Neural progenitor cell (in vitro differentiated cells): ENCODE measurements around the gene OR14A16. TPM values are rescaled to one million over a fixed set of nuclear protein-coding genes. Genes with fewer than 3 reads are reported as not detected.

Experiments used
- DNase-seq: peaks from one replicate; pipeline ENCODE4 v3.0.0-alpha.2; 2016; ENCODE audit warnings: low spot score
- H2AFZ ChIP-seq: fragments of 200-600 bp; sonication (generic); replicated peaks from 2 replicates; pipeline ENCODE4 v1.6.1; 2016; ENCODE audit warnings: antibody characterized with exemption
- H3F3A ChIP-seq: fragments of 200-600 bp; sonication (generic); 2 replicates; pipeline ENCODE4 v1.6.1; 2016; ENCODE audit warnings: antibody characterized with exemption, low read depth
- H3K27ac ChIP-seq: fragments of 200-600 bp; sonication (generic); 2 replicates; pipeline ENCODE4 v1.5.1; 2016; ENCODE audit warnings: mild to moderate bottlenecking
- H3K27me3 ChIP-seq: fragments of 200-600 bp; sonication (generic); 2 replicates; pipeline ENCODE4 v1.6.1; 2016; ENCODE audit warnings: mild to moderate bottlenecking, moderate library complexity
- H3K36me3 ChIP-seq: fragments of 200-600 bp; sonication (generic); 2 replicates; pipeline ENCODE4 v1.5.1; 2016
- H3K4me1 ChIP-seq: fragments of 200-600 bp; sonication (generic); 2 replicates; pipeline ENCODE4 v1.6.1; 2016; ENCODE audit warnings: mixed run types
- H3K4me2 ChIP-seq: fragments of 200-600 bp; sonication (generic); 2 replicates; pipeline ENCODE4 v1.6.1; 2016
- H3K4me3 ChIP-seq: fragments of 200-600 bp; sonication (generic); 2 replicates; pipeline ENCODE4 v1.5.1; 2016
- H3K79me2 ChIP-seq: fragments of 200-600 bp; sonication (generic); 2 replicates; pipeline ENCODE4 v1.6.1; 2016; ENCODE audit warnings: low read depth
- H3K9ac ChIP-seq: fragments of 200-600 bp; sonication (generic); 2 replicates; pipeline ENCODE4 v1.6.1; 2016
- H3K9me3 ChIP-seq: fragments of 200-600 bp; sonication (generic); 2 replicates; pipeline ENCODE4 v1.5.1; 2016; ENCODE audit warnings: low read depth
- H4K20me1 ChIP-seq: fragments of 200-600 bp; sonication (generic); 2 replicates; pipeline ENCODE4 v1.6.1; 2016; ENCODE audit warnings: low read depth
- H3K27ac Mint-ChIP-seq: 3 replicates; pipeline ENCODE4 v1.8.0; 2021; ENCODE audit warnings: mixed read lengths
- H3K27me3 Mint-ChIP-seq: 2 replicates; pipeline ENCODE4 v1.8.0; 2022; ENCODE audit warnings: low read depth, mild to moderate bottlenecking, inconsistent platforms, moderate library complexity, mixed read lengths; ENCODE audit not compliant: insufficient read depth
- H3K36me3 Mint-ChIP-seq: 3 replicates; pipeline ENCODE4 v1.8.0; 2021; ENCODE audit warnings: mixed read lengths
- H3K4me1 Mint-ChIP-seq: 3 replicates; pipeline ENCODE4 v1.8.0; 2021; ENCODE audit warnings: mixed read lengths
- H3K4me3 Mint-ChIP-seq: 3 replicates; pipeline ENCODE4 v1.8.0; 2021; ENCODE audit warnings: mild to moderate bottlenecking, moderate library complexity, mixed read lengths
- H3K9me3 Mint-ChIP-seq: 3 replicates; pipeline ENCODE4 v1.8.0; 2020; ENCODE audit warnings: mixed read lengths
- CTCF ChIP-seq: fragments of 200-600 bp; sonication (generic); IDR thresholded peaks from 2 replicates; pipeline ENCODE4 v1.5.1; 2017; ENCODE audit warnings: antibody characterized with exemption, mild to moderate bottlenecking
- EZH2 ChIP-seq: fragments of 200-600 bp; sonication (generic); IDR thresholded peaks from 2 replicates; pipeline ENCODE4 v1.6.1; 2017; ENCODE audit warnings: antibody characterized with exemption, mild to moderate bottlenecking, moderate library complexity
- EZH2phosphoT487 ChIP-seq: fragments of 200-600 bp; sonication (generic); IDR thresholded peaks from 2 replicates; pipeline ENCODE4 v1.6.1; 2017; ENCODE audit warnings: antibody characterized with exemption
- total RNA-seq: library from RNA; depleted of rRNA; stranded (reverse); fragments of >200 nt; gene quantifications from 2 replicates; pipeline ENCODE4 v1.2.3, GENCODE V29; 2015; ENCODE audit warnings: low replicate concordance

The OR14A16 gene
- total RNA-seq, 1 donor from 2014 or later: not detected

GRCh38 chr1:247812637-247813036 is 11.3 kb downstream of the OR14A16 start:
- no peaks in the 10 kb centered on the region for H3K4me1 Mint-ChIP-seq
- Histone ChIP-seq H3K27ac (no peak overlapping the region), H3F3A (no peaks in the 10 kb centered on the region)

DNA sequence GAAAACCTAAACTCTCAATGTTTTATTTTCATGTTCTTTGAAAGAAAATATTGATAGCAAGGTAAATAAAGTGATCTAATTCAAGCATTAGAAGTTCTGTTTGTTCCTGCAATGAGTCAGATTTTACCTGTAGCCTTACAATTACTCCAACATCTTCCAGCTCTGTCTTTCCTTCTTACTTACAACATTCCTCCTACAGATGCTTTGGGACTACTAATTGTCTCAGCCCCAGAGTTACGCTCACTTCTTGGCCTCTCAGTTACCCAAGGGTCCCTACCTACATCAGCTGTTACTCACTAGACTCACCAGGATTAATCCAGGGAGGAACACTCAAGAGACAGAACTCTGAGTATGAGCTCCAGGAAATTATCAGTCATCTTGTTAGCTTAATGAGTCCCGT is 26.4 kb downstream of the OR14A16 start:
- Mint-ChIP-seq H3K4me3 (no peak overlapping the region), H3K9me3 (peaks cover 8% of the 10 kb centered on the region), H3K27me3 (peaks cover 2% of the 10 kb centered on the region), H3K36me3 (no peaks in the 10 kb centered on the region), H3K27ac (no peak overlapping the region), H3K4me1 (no peaks in the 10 kb centered on the region)
- no peaks in the 10 kb centered on the region for H3K4me1 ChIP-seq
- H3K36me3 ChIP-seq: no peaks in the 10 kb centered on the region
- no peaks in the 10 kb centered on the region for H4K20me1 ChIP-seq
- H2AFZ ChIP-seq: no peak overlapping the region
- no peak overlapping the region for H3K4me2 ChIP-seq
- no peak overlapping the region for H3K4me3 ChIP-seq
- H3K9me3 ChIP-seq: peaks cover 52% of the 10 kb centered on the region
- no peaks in the 10 kb centered on the region for H3F3A ChIP-seq
- H3K27me3 ChIP-seq: no peaks in the 10 kb centered on the region
- no peak overlapping the region for H3K27ac ChIP-seq
- TF ChIP-seq EZH2phosphoT487: no peak
- no peak for TF ChIP-seq CTCF
- no peak for TF ChIP-seq EZH2
- H3K9ac ChIP-seq: no peak overlapping the region
- no peaks in the 10 kb centered on the region for H3K79me2 ChIP-seq
- no peak for DNase-seq

More at GRCh38 chr1:247812637-247813036, 11.3 kb downstream of the OR14A16 start:
- Mint-ChIP-seq H3K9me3 (peaks cover 2% of the 10 kb centered on the region), H3K27me3 (no peaks in the 10 kb centered on the region), H3K4me3 (no peak overlapping the region), H3K36me3 (no peaks in the 10 kb centered on the region), H3K27ac (no peak overlapping the region)
- no peak for DNase-seq
- Histone ChIP-seq H4K20me1 (no peaks in the 10 kb centered on the region), H3K27me3 (no peaks in the 10 kb centered on the region), H3K9ac (no peak overlapping the region), H3K9me3 (peaks cover 21% of the 10 kb centered on the region), H3K4me3 (no peak overlapping the region), H2AFZ (no peak overlapping the region), H3K4me2 (no peak overlapping the region), H3K36me3 (no peaks in the 10 kb centered on the region), H3K79me2 (no peaks in the 10 kb centered on the region), H3K4me1 (no peaks in the 10 kb centered on the region)
- TF ChIP-seq EZH2 (no peak), EZH2phosphoT487 (no peak), CTCF (no peak)

DNA sequence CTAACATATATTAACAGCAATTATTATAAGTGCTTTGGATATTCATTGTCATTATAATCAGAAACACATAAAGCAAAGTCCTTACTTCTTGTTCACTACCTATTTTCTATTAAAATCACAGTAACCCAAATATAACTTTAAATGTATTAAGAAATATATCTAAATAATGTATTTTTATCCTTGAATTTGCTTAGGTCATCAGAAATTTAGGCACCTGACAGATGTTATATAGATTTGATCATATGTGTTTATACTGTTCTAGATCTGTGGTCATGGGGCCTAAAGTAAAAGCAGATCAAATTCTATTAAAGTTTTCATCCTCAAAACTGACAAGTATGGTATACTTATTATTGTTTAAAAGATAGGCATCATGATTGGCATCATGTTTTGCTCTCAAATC is 54.3 kb downstream of the OR14A16 start:
- H3K27ac ChIP-seq: no peak overlapping the region
- H3F3A ChIP-seq: no peaks in the 10 kb centered on the region
- Mint-ChIP-seq H3K9me3 (no peaks in the 10 kb centered on the region), H3K4me3 (no peak overlapping the region), H3K4me1 (no peaks in the 10 kb centered on the region), H3K27ac (no peak overlapping the region), H3K36me3 (no peaks in the 10 kb centered on the region), H3K27me3 (no peaks in the 10 kb centered on the region)
- no peaks in the 10 kb centered on the region for H3K36me3 ChIP-seq
- H3K4me3 ChIP-seq: no peak overlapping the region
- H3K9ac ChIP-seq: no peak overlapping the region
- H2AFZ ChIP-seq: no peak overlapping the region
- H4K20me1 ChIP-seq: no peaks in the 10 kb centered on the region
- H3K9me3 ChIP-seq: peaks cover 63% of the 10 kb centered on the region
- TF ChIP-seq CTCF: no peak
- no peak for TF ChIP-seq EZH2phosphoT487
- no peak for TF ChIP-seq EZH2
- H3K27me3 ChIP-seq: no peaks in the 10 kb centered on the region
- no peak for DNase-seq
- no peak overlapping the region for H3K4me2 ChIP-seq
- H3K4me1 ChIP-seq: no peaks in the 10 kb centered on the region
- no peaks in the 10 kb centered on the region for H3K79me2 ChIP-seq

Other genes with a start within 250 kb of the OR14A16 start
- gene OR2G2, start 235.8 kb downstream of the OR14A16 start, total RNA-seq: not detected in 2 replicates
- not detected in 2 replicates for gene OR2G3, start 218.5 kb downstream of the OR14A16 start, total RNA-seq
- gene OR13G1, start 144.4 kb downstream of the OR14A16 start, total RNA-seq: not detected in 2 replicates
- gene OR6F1, start 107.5 kb downstream of the OR14A16 start, total RNA-seq: not detected in 2 replicates
- gene OR14K1, start 85.5 kb downstream of the OR14A16 start, total RNA-seq: not detected in 2 replicates
- not detected in 2 replicates for gene OR14A2, start 76.0 kb downstream of the OR14A16 start, total RNA-seq
- not detected in 2 replicates for gene OR1C1, start 63.6 kb downstream of the OR14A16 start, total RNA-seq
- gene OR11L1, start 17.8 kb upstream of the OR14A16 start, total RNA-seq: not detected in 2 replicates
- 0.09 and 0.26 TPM in 2 replicates for gene TRIM58, start 33.1 kb upstream of the OR14A16 start, total RNA-seq
- gene OR2W3, start 71.5 kb upstream of the OR14A16 start, total RNA-seq: not detected in 2 replicates
- gene OR2T8, start 96.1 kb upstream of the OR14A16 start, total RNA-seq: not detected in 2 replicates
- not detected in 2 replicates for gene OR2AJ1, start 100.8 kb upstream of the OR14A16 start, total RNA-seq
- gene OR2L8, start 124.7 kb upstream of the OR14A16 start, total RNA-seq: not detected in 2 replicates
- gene OR2AK2, start 141.1 kb upstream of the OR14A16 start, total RNA-seq: not detected in 2 replicates
- gene OR2L5, start 189.5 kb upstream of the OR14A16 start, total RNA-seq: not detected in 2 replicates
- gene OR2L2, start 206.0 kb upstream of the OR14A16 start, total RNA-seq: not detected in 2 replicates
- gene OR2L3, start 222.7 kb upstream of the OR14A16 start, total RNA-seq: not detected in 2 replicates